ENCODE results near the gene TIE1.

The TIE1 gene

GRCh38 chr1:43300378-43301094 lies at the start of gene TIE1:
TIE1 (plus strand) TSS chr1:43300982; CDS start chr1:43301072, 90 bp downstream.
- no peak for DNase-seq (ENCODE audit: low read depth)

GRCh38 chr1:43251024-43251423 lies 49.8 kb upstream of the TIE1 start:
- no peak for DNase-seq (ENCODE audit: low read depth)

GRCh38 chr1:43252225-43252624 lies 48.6 kb upstream of the TIE1 start:
- DNase-seq (ENCODE audit: low read depth): no peak

GRCh38 chr1:43253173-43253572 lies 47.6 kb upstream of the TIE1 start:
- no peak for DNase-seq (ENCODE audit: low read depth)

- DNase-seq (ENCODE audit: low read depth): no peak
Measured at GRCh38 chr1:43253876-43254275, 46.9 kb upstream of the TIE1 start.

- no peak for DNase-seq (ENCODE audit: low read depth)
Measured at GRCh38 chr1:43255438-43256210, 45.2 kb upstream of the TIE1 start.

GRCh38 chr1:43256675-43257570 lies 43.9 kb upstream of the TIE1 start:
- no peak for DNase-seq (ENCODE audit: low read depth)

- DNase-seq (ENCODE audit: low read depth): no peak
Measured at GRCh38 chr1:43258370-43258769, 42.4 kb upstream of the TIE1 start.

- no peak for DNase-seq (ENCODE audit: low read depth)
Measured at GRCh38 chr1:43265431-43265830, 35.4 kb upstream of the TIE1 start.

GRCh38 chr1:43266881-43267280 lies 33.9 kb upstream of the TIE1 start:
- no peak for DNase-seq (ENCODE audit: low read depth)

- DNase-seq (ENCODE audit: low read depth): peak; percentile 9
Measured at GRCh38 chr1:43267291-43267805, 33.4 kb upstream of the TIE1 start.

- no peak for DNase-seq (ENCODE audit: low read depth)
Measured at GRCh38 chr1:43267818-43268425, 32.9 kb upstream of the TIE1 start.

- no peak for DNase-seq (ENCODE audit: low read depth)
Measured at GRCh38 chr1:43269627-43270375, 31.0 kb upstream of the TIE1 start, which contains the start of gene TMEM125. TMEM125 (plus strand) TSS chr1:43269983; CDS start chr1:43272723, 2,740 bp downstream.

- DNase-seq (ENCODE audit: low read depth): no peak
Measured at GRCh38 chr1:43270421-43271095, 30.2 kb upstream of the TIE1 start.

- DNase-seq (ENCODE audit: low read depth): no peak
Measured at GRCh38 chr1:43271186-43272118, 29.3 kb upstream of the TIE1 start.

GRCh38 chr1:43272161-43272560 lies 28.6 kb upstream of the TIE1 start:
- DNase-seq (ENCODE audit: low read depth): no peak

- DNase-seq (ENCODE audit: low read depth): no peak
Measured at GRCh38 chr1:43272576-43273571, 27.9 kb upstream of the TIE1 start.

- DNase-seq (ENCODE audit: low read depth): no peak
Measured at GRCh38 chr1:43273708-43274107, 27.1 kb upstream of the TIE1 start.

Measured in HS-27A (cell line).